GM20000 (cell line): ENCODE results near the gene CAB39.

Experiments used
- DNase-seq: peaks from one replicate; pipeline ENCODE4 v3.0.0; 2012; ENCODE audit warnings: low spot score
- TF ChIP-seq, protein P1 (sequence below): IDR thresholded peaks from 2 replicates; pipeline ENCODE4 v1.5.1; 2012; ENCODE audit warnings: mild to moderate bottlenecking, control low read depth; ENCODE audit errors: extremely low read depth, missing control alignments

Gene CAB39

DNA sequence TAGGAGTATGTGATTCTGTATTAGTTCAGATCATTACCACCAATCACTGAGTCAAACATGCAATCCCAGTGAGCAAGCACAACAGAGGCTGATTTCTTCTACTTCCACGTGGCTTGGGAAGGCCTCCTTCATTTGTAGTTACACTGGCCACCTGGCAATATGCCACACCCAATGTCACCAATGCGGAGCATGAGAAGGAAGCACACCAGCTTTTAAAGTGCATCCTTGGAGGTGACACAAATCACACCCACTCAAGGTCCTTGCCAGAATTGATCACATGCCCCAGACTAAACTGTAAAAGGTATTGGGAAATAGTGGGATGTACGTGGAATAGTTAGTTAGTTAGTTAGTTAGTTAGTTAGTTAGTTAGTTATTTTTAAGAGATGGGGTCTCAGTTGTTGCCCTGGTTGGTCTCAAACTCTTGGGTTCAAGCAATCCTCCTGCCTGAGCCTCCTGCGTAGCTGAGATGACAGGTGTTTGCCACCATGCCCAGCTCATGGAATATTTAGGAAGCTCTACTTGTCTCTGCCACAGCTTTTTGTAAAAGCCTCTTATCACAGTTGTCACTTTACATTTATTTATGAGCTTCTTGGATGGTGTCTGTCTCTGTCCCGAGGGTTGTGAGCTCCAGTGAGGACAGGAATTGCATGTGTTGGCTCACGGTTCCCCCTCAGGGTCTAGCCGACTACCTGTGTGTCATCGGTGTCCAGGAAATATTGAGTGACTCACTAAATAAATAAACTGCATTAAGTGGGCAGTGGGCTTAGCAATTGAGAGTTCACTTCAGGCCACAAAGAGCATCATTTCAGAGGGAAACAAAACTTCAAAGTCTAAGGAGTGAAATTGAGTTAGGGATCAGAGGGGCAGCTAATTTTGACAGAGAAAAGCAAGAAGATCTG, 28.1 kb upstream of the CAB39 start:
- TF ChIP-seq, protein P1, sequence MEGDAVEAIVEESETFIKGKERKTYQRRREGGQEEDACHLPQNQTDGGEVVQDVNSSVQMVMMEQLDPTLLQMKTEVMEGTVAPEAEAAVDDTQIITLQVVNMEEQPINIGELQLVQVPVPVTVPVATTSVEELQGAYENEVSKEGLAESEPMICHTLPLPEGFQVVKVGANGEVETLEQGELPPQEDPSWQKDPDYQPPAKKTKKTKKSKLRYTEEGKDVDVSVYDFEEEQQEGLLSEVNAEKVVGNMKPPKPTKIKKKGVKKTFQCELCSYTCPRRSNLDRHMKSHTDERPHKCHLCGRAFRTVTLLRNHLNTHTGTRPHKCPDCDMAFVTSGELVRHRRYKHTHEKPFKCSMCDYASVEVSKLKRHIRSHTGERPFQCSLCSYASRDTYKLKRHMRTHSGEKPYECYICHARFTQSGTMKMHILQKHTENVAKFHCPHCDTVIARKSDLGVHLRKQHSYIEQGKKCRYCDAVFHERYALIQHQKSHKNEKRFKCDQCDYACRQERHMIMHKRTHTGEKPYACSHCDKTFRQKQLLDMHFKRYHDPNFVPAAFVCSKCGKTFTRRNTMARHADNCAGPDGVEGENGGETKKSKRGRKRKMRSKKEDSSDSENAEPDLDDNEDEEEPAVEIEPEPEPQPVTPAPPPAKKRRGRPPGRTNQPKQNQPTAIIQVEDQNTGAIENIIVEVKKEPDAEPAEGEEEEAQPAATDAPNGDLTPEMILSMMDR: no peak
- no peak for DNase-seq

DNA sequence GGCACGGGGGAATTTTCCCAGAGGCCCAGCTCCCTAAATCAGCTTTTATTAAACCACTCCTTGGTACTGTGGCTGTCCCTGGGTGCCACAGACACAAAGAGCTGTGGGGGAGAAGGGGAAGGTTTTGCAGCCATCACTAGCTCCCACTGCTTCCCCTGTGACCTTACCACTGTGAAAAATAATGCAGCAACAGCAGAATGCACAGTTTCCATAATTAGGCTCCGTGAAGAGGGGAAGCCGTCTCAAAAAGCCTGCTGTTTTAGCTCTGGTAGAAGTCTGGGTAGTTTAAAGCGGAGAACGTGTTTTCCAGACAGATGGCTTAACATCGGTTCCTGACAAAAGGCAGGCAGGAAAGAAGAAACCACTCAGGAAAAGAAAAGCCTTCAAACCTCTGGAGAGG, 27.5 kb upstream of the CAB39 start:
- TF ChIP-seq, protein P1: no peak
- DNase-seq: no peak

GRCh38 chr2:230687498-230687897, 25.1 kb upstream of the CAB39 start:
- no peak for DNase-seq
- TF ChIP-seq, protein P1: no peak

- TF ChIP-seq, protein P1: no peak
- DNase-seq: no peak
Measured at GRCh38 chr2:230688490-230688889, 24.2 kb upstream of the CAB39 start.

GRCh38 chr2:230690439-230690838, 22.2 kb upstream of the CAB39 start:
- no peak for DNase-seq
- TF ChIP-seq, protein P1: no peak

GRCh38 chr2:230691005-230691647, 21.5 kb upstream of the CAB39 start:
- no peak for DNase-seq

More at GRCh38 chr2:230691005-230691647, 21.5 kb upstream of the CAB39 start:
- TF ChIP-seq, protein P1: no peak
